IPS-15b (cell line): ENCODE data around the gene ARHGAP6.

Experiments
- H3K27me3 ChIP-seq: one replicate; pipeline ENCODE4 v1.6.1; 2013; ENCODE audit warnings: low read length; ENCODE audit not compliant: control insufficient read depth, insufficient read depth
- H3K36me3 ChIP-seq: one replicate; pipeline ENCODE4 v1.6.1; 2013; ENCODE audit warnings: low read length; ENCODE audit not compliant: control insufficient read depth, insufficient read depth
- H3K4me1 ChIP-seq: one replicate; pipeline ENCODE4 v1.6.1; 2013; ENCODE audit warnings: mild to moderate bottlenecking, low read length; ENCODE audit not compliant: control insufficient read depth, insufficient read depth
- H3K4me3 ChIP-seq: one replicate; pipeline ENCODE4 v1.5.1; 2013; ENCODE audit warnings: low read depth, low read length
- H3K9ac ChIP-seq: one replicate; pipeline ENCODE4 v1.6.1; 2013; ENCODE audit warnings: low read depth, mild to moderate bottlenecking, low read length
- H3K9me3 ChIP-seq: one replicate; pipeline ENCODE4 v1.6.1; 2013; ENCODE audit warnings: mild to moderate bottlenecking, low read length; ENCODE audit not compliant: control insufficient read depth, insufficient read depth

ARHGAP6 gene

DNA sequence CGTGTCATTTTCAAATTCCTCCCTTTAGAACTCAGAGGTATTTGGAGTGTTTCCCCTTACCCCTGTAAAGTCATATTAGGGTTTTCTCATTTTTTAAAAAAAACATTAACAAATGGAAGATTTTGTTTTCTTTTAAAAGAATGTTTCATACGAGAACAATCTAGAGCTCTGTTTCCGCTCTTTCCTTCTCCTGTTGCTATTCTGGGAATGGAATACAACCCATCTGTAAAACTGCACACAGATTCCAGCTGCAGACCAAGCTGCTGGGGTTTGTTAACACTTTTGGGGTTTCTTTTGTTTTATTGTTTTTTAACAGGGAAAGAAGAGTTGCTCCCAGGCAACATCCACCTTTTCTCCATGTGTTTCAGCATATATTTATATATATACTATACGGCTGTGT, 493.3 kb downstream of the ARHGAP6 start:
- Histone ChIP-seq H3K4me3 (no peak overlapping the region), H3K9me3 (no peaks in the 10 kb centered on the region)

DNA sequence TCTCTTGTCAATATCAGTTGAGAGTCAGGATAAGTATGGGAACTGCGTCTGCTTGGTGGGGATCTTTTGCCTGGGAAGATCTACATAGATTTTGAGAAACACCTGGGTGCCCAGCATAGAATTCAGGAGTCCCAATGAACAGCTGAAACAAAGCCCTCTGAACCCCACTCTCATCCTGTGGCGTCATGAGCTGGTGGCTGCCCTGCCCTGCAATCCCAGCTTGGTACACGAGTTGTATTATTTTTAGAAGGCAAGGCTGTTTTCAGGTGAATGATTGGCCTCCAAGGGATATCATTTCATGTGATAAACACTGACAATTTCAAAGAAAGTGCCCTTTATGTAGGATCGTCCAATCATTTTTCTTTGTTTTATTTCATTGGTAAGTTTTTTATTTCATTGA, 493.8 kb downstream of the ARHGAP6 start:
- Histone ChIP-seq H3K4me1 (no peaks in the 10 kb centered on the region), H3K4me3 (no peak overlapping the region), H3K9me3 (no peaks in the 10 kb centered on the region), H3K36me3 (no peaks in the 10 kb centered on the region), H3K27me3 (no peaks in the 10 kb centered on the region), H3K9ac (no peak overlapping the region)

More for the DNA sequence above, 493.3 kb downstream of the ARHGAP6 start:
- no peaks in the 10 kb centered on the region for H3K27me3 ChIP-seq
- H3K9ac ChIP-seq: no peak overlapping the region
- H3K4me1 ChIP-seq: no peaks in the 10 kb centered on the region
- H3K36me3 ChIP-seq: no peaks in the 10 kb centered on the region

DNA sequence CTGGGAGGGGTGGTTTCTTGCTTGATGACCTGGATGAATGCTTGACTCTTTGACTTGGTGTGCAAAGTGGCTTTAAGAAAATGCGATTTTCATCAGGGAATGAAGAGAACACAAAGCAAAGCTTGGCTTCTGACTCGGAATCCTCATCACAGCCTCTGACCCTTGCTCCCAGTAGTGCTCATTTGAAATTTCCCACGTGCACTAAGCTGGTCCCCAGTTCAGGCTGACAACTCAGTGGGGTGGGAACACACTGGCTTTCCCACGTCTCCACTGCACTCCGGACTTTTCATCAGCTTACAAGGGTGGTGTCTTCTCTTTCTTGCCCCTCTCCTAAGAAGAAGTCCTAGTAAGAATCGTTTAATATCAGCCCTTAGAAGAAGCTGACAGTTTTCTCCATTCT, 501.3 kb downstream of the ARHGAP6 start:
- H3K27me3 ChIP-seq: no peaks in the 10 kb centered on the region
- no peaks in the 10 kb centered on the region for H3K9me3 ChIP-seq
- H3K4me1 ChIP-seq: no peaks in the 10 kb centered on the region
- no peak overlapping the region for H3K4me3 ChIP-seq
- H3K36me3 ChIP-seq: no peaks in the 10 kb centered on the region
- no peak overlapping the region for H3K9ac ChIP-seq

DNA sequence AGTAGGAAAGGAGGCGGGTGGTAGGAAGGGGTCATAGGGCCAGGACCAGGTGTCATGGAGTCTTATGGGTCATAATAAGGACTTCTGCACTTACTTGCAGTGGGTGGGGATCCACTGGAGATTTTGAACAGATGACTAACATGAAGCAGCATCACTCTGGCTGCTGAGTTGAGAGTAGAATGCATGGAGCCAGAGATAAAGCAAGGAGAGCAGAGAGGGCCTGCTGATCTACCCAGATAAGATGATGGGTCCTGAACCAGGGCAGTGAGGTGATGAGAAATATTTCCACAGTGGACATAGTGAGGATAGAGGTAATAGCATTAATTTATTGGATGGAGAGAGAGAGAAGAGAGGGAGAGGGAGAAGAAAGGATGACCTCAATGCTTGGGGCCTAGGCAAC, 506.6 kb downstream of the ARHGAP6 start:
- H3K36me3 ChIP-seq: no peaks in the 10 kb centered on the region
- no peaks in the 10 kb centered on the region for H3K27me3 ChIP-seq
- H3K9ac ChIP-seq: no peak overlapping the region
- H3K4me1 ChIP-seq: no peaks in the 10 kb centered on the region
- H3K9me3 ChIP-seq: peaks cover 3% of the 10 kb centered on the region
- no peak overlapping the region for H3K4me3 ChIP-seq

DNA sequence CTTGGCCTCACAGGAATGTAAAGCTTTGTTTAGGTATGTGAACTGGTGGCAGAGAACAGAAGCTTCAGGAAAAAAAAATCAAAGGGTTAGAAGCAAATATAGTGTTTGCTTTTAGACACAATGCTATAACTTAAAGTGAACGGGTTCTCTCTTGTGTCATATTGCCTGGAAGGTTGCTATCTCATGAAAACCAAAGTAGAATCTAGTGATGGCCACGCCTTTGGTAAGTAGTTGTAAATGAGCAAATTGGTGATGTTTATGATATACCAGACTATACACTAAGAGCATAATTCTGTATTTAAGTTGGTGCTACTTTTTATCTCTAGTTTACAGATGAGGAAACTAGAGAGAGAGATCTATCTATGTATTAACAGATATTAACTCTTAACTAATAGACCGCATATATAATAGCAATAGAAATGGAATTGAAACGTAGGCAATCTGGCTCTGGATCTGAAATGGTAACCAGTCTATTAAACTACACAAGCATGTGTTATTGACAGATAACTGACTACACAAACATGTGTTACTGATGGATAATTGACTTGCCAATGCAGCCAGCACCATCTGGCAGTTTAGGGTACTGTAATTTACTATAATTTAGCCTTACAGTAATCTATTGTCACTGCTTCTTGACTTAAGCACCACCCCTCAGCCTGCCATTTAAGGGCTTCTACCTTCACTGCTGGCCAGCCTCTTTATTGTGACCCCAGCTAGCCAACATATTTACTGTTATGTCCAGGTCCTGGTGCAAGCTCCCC, 513.7 kb downstream of the ARHGAP6 start:
- Histone ChIP-seq H3K27me3 (no peaks in the 10 kb centered on the region), H3K9ac (no peak overlapping the region), H3K4me3 (no peak overlapping the region), H3K4me1 (no peaks in the 10 kb centered on the region), H3K36me3 (no peaks in the 10 kb centered on the region), H3K9me3 (no peaks in the 10 kb centered on the region)

DNA sequence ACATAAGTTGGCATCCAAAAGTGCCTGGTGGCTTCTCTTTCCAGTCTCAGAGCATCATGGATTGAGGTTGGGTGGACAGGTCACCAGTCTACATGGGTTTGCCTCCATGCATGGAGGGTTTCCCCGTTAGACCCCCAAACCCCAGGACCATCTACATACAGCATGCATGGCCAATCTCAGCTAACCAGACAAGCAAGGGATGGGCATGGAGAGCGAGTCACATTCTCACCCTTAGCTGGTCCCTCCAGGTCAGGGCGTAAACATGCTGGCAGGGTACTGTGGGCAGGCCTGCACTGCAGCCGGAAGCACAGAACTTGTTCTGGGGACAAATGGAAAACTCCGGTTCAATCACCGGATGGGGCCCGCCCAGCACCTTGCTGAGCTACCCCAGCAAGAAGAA, 517.3 kb downstream of the ARHGAP6 start:
- Histone ChIP-seq H3K27me3 (no peaks in the 10 kb centered on the region), H3K4me1 (no peaks in the 10 kb centered on the region), H3K9me3 (no peaks in the 10 kb centered on the region), H3K9ac (no peak overlapping the region), H3K36me3 (no peaks in the 10 kb centered on the region), H3K4me3 (no peak overlapping the region)

DNA sequence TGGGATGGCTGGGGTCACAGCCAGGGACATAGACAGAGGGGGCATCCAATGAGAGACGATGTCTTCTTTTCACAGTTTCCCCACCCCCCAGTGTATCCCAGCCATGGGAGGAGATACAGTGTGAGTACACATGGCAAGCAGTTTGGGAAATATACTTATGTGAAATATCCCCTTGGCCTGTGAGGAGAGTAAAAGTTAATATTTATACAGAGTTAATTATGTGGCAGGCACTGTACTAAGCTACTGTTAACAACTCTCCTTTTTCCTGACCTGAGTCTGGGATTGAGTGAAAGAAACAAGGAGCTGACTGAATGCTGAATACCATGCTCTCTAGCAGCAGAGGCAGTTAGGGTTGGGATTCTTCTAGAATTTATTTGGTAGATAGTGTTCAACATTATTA, 519.3 kb downstream of the ARHGAP6 start:
- H3K36me3 ChIP-seq: no peaks in the 10 kb centered on the region
- no peak overlapping the region for H3K4me3 ChIP-seq
- no peaks in the 10 kb centered on the region for H3K4me1 ChIP-seq
- no peaks in the 10 kb centered on the region for H3K27me3 ChIP-seq
- H3K9me3 ChIP-seq: no peaks in the 10 kb centered on the region
- no peak overlapping the region for H3K9ac ChIP-seq

DNA sequence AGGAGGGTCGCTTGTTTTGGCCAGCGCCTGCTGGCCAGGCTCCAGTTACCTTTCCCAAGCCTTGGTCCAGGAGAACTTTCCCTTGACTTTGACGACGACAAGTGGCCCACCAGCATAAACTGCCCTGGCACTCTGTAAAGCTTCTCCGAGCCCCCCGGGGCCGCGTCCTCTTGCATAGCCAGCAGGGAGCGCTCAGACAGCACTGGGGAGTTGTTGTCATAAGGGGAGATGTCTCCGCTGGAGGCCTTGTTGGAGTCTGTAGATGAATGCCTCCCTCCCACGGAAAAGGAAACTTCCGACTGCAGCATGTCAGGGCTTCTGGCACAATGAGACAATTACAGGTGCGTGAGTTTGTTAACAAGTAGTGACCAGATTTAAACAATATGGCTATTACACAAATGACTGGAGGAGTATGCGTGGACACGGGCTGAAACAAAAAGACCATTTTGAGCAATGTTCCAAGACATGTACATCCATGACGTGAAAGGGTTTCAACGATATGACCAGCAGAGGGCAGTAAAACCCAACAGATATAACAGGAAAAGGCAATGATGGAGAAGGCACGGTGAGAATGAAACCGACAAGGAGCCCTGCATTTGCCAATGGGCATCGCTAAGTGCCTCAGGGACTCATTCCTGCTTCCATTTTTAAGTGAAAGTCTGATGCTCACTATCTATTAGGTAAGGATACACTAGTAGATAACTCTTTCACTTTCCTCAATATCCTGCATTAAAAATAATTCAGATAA, 521.6 kb downstream of the ARHGAP6 start:
- Histone ChIP-seq H3K27me3 (no peaks in the 10 kb centered on the region), H3K4me1 (no peaks in the 10 kb centered on the region), H3K9ac (no peak overlapping the region), H3K4me3 (no peak overlapping the region), H3K36me3 (no peaks in the 10 kb centered on the region), H3K9me3 (no peaks in the 10 kb centered on the region)

DNA sequence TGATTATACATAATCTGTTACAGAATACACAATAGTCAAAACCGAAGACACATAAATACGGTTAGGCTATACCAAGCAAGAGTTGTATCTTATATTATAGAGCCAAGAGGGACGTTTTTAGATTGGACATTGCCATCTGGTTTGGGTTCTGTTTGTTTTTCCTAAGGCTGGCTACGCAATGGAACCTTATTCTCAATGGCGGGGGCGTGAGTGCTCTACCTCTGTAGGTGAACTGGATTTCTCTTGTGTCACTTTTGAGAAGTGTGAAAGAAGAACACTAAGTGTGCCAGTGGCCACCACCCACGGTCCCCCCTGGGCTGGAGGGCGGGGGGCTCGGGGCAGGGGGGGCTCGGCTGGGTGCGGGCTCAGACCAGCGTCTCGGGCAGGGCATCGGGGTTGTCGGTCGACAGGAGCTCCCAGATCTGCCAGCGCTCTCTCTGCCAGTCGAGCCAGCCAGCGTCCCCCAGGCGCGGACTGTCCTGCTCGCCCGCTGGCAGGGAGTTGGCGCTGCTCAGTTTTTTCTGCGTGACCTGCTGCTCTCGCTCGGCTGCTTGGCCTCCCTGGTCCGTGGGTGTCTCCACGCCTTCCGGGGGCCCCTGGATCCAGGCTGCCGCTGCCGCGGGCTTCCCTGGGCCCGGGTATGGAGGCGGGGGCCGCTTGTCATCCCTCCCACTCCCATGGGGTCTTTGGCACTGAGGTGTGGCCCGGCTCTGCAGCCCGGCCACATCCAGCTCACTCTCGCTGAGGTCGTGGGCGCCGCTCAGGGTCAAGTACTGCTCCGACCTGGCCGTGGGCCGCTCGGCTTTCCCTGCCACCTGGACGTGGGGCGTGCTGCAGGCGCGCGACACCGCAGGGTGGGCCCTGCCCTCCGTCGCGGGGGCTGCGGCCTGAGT, 527.0 kb downstream of the ARHGAP6 start:
- Histone ChIP-seq H3K36me3 (no peaks in the 10 kb centered on the region), H3K9ac (no peak overlapping the region), H3K27me3 (no peaks in the 10 kb centered on the region), H3K9me3 (no peaks in the 10 kb centered on the region), H3K4me1 (no peaks in the 10 kb centered on the region), H3K4me3 (no peak overlapping the region)

DNA sequence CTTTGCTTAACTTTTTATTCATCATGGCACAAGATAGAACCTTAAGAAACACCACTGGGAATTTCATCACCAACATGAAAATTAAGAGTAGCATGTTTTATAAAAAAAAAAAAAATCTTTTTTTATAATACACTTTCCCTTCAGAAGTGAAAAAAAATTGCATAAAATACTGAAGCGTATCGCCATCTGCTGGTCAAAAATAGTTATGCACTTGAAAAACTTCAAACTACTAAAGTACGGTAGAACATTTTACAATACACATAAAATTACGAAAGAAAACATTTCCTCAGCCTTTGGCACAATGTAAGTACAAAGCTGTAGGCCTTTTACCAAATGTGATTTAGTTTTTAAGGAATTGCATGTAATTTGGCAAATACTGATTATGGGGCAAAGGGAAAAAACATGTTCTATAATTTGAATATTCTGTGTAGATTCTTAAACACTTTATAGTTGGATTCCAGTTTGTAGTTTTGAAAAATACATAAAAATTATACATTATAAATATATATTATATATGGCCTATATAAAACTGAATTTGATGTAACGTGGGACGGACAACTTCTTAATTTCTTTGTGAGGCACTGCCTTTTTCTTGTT, 528.1 kb downstream of the ARHGAP6 start:
- H3K27me3 ChIP-seq: no peaks in the 10 kb centered on the region
- no peak overlapping the region for H3K4me3 ChIP-seq
- no peak overlapping the region for H3K9ac ChIP-seq
- H3K4me1 ChIP-seq: no peaks in the 10 kb centered on the region
- H3K9me3 ChIP-seq: no peaks in the 10 kb centered on the region
- no peaks in the 10 kb centered on the region for H3K36me3 ChIP-seq

DNA sequence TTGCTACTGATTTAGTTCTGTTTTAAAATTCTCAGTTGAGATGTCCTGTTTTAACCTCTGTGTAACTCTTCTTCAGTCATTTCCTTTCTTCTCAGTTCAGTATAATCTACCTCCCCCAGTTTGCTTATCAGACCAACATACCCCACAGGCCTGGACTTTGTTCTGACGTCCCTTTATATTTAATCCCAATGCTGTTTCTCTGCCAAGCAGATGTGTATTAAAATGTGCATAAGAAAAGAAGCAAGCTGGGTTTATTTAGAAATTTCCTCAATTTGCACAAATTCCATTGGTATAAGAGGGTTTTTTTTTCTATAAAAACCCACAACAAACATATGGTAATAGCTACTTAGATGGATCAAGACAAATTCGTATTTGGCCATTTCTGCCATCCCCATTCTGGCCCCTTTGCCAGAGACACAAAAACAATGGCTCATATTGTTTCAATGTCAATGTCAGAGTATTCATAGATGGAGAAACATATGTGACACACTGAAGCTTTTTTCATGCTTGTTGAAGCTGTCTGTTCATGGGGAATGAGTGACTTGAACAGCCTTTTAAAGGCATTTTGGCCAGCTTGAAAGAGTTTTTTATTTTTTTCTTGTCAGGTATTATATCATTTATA, 530.0 kb downstream of the ARHGAP6 start:
- no peaks in the 10 kb centered on the region for H3K36me3 ChIP-seq
- H3K4me1 ChIP-seq: no peaks in the 10 kb centered on the region
- H3K9ac ChIP-seq: no peak overlapping the region
- no peak overlapping the region for H3K4me3 ChIP-seq
- no peaks in the 10 kb centered on the region for H3K27me3 ChIP-seq
- H3K9me3 ChIP-seq: no peaks in the 10 kb centered on the region
